AG04450 (cell line): ENCODE measurements around the gene CUEDC2. TPM values are rescaled to one million over a fixed set of nuclear protein-coding genes. Genes with fewer than 3 reads are reported as not detected.
A peak's percentile ranks its signal among the peaks of the same experiment; 100 is the strongest.

ENCODE experiments used
- CTCF ChIA-PET: fragments of 300-600, 350-600 bp; formaldehyde crosslinking; extraction: SDS; loops from one replicate; lab custom pipeline; 2022; ENCODE audit warnings: antibody characterized with exemption, inconsistent platforms; lab: Charles Lee
- POLR2A ChIA-PET: fragments of 350-600 bp; formaldehyde crosslinking; extraction: SDS; loops from one replicate; lab custom pipeline; 2021; ENCODE audit warnings: antibody characterized with exemption, inconsistent platforms; lab: Yijun Ruan, JAX
- DNase-seq: peaks from one replicate; pipeline ENCODE4 v3.0.0-alpha.2; 2011; ENCODE audit warnings: low read depth, low spot score
- H3K27ac ChIP-seq: one replicate; pipeline ENCODE4 v1.5.1; 2012; ENCODE audit warnings: low read depth, low read length, control low read depth
- H3K27me3 ChIP-seq: one replicate; pipeline ENCODE4 v1.6.0; 2012; ENCODE audit warnings: low read length; ENCODE audit not compliant: control insufficient read depth, insufficient read depth
- H3K4me3 ChIP-seq: 2 replicates; pipeline ENCODE4 v1.5.1; 2011; ENCODE audit warnings: mild to moderate bottlenecking, low read depth, low read length, control low read depth
- H3K9me3 ChIP-seq: 2 replicates; pipeline ENCODE4 v1.5.1; 2012; ENCODE audit warnings: low read length; ENCODE audit not compliant: control insufficient read depth, insufficient read depth
- CTCF ChIP-seq: IDR thresholded peaks from 2 replicates; pipeline ENCODE4 v1.5.1; 2011; ENCODE audit warnings: low read depth, low read length, control low read depth, inconsistent platforms
- polyA plus RNA-seq: library from polyadenylated mRNA; depleted of rRNA; stranded (reverse); fragments of >200 nt; gene quantifications from 2 replicates; pipeline ENCODE4 v1.2.3, GENCODE V29; 2011

Gene CUEDC2
- polyA plus RNA-seq, 1 experiment = 61.1 TPM

GRCh38 chr10:102461187-102462054 is 29.0 kb upstream of the CUEDC2 start:
- ChIA-PET CTCF (interaction anchor here (0.6 to 1.3 kb wide), 4 partner anchors 12 to 76 kb away, joined by 3 to 6 read pairs (median 5); no protein-coding TSS in a partner anchor), POLR2A (interaction anchor here (0.7 kb wide), 1 partner anchor 55 kb away, joined by 3 read pairs; no protein-coding TSS in a partner anchor)
- DNase-seq = no peak
- H3K9me3 ChIP-seq = no peaks in the 10 kb centered on the region
- H3K27ac ChIP-seq = no peak overlapping the region
- peak overlapping the region; percentile 64 for H3K4me3 ChIP-seq
- H3K27me3 ChIP-seq = peaks cover 8% of the 10 kb centered on the region
- TF ChIP-seq CTCF = no peak

GRCh38 chr10:102460836-102461186 is 28.4 kb upstream of the CUEDC2 start:
- Histone ChIP-seq H3K27ac (no peak overlapping the region), H3K27me3 (peaks cover 8% of the 10 kb centered on the region), H3K4me3 (peak overlapping the region; percentile 64), H3K9me3 (no peaks in the 10 kb centered on the region)
- no peak for DNase-seq
- TF ChIP-seq CTCF = no peak
- CTCF ChIA-PET = interaction anchor here (0.8 to 1.3 kb wide), 2 partner anchors 12 to 18 kb away, joined by 3 to 6 read pairs; no protein-coding TSS in a partner anchor
- POLR2A ChIA-PET = no interaction called here

- no peak for DNase-seq
- Histone ChIP-seq H3K27ac (no peak overlapping the region), H3K9me3 (no peaks in the 10 kb centered on the region), H3K4me3 (no peak overlapping the region), H3K27me3 (peaks cover 6% of the 10 kb centered on the region)
- CTCF ChIA-PET = no interaction called here
- POLR2A ChIA-PET = no interaction called here
- TF ChIP-seq CTCF = no peak
Measured at GRCh38 chr10:102458656-102459055, 26.3 kb upstream of the CUEDC2 start.

- TF ChIP-seq CTCF = no peak
- Histone ChIP-seq H3K9me3 (no peaks in the 10 kb centered on the region), H3K27me3 (peaks cover 3% of the 10 kb centered on the region), H3K4me3 (no peak overlapping the region), H3K27ac (no peak overlapping the region)
- ChIA-PET POLR2A (no interaction called here), CTCF (interaction anchor here (1.0 kb wide), 1 partner anchor 58 kb away, joined by 3 read pairs; no protein-coding TSS in a partner anchor)
- DNase-seq = no peak
Measured at GRCh38 chr10:102457591-102458150, 25.3 kb upstream of the CUEDC2 start.
